HG02852 (cell line): ENCODE results near the gene KLHL29.

ENCODE experiments used
- ATAC-seq: cut with Tn5 transposase; IDR thresholded peaks from one replicate; pipeline ENCODE4 v1.9.1; 2021; ENCODE audit warnings: mild to moderate bottlenecking, moderate library complexity; ENCODE audit not compliant: unreplicated experiment

KLHL29 gene

GRCh38 chr2:23544589-23545295, 159.8 kb downstream of the KLHL29 start:
- no peak for ATAC-seq

DNA sequence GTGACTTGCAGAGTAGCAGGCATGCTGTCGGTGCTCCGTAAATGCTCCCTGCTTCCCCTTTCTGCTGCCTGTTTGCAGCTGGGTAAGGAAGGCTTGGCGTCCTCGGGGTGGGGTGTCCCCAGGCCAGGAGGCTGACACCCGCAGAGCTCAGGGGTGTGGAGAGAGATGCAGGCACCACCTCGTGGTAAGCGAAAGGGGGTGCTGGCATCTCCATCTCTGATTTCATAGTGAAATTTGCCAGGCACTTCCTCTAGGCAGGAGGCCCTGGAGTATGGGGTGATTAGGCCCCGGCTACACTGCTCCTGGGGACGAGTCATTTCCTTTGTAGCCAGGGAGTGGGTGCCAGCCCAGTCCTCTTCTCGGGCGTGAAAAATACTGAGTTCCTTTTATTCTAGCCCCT, 160.4 kb downstream of the KLHL29 start:
- no peak for ATAC-seq

GRCh38 chr2:23545811-23546210, 160.8 kb downstream of the KLHL29 start:
- no peak for ATAC-seq

DNA sequence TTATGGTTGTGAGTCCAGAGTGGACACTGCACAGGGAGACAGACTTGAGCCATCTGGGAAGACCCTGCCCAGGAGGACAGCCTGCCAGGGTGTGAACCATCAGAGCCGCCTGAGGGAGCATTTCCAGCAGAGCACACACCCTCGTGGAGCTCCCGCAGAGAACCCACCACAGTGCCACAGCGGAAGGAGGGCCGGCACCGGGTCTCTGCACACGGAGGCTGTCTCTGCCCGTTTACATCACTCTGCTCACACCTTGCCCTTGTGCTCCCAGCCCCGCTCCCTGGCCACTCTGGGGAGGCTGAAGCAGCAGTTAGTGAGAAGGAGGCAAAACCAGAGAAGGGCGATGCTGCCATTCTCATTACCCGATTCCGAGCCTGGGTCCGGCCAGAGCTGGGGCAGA, 161.9 kb downstream of the KLHL29 start:
- no peak for ATAC-seq

GRCh38 chr2:23547725-23548124, 162.7 kb downstream of the KLHL29 start:
- no peak for ATAC-seq

- no peak for ATAC-seq
Measured at GRCh38 chr2:23548143-23548769, 163.3 kb downstream of the KLHL29 start.

DNA sequence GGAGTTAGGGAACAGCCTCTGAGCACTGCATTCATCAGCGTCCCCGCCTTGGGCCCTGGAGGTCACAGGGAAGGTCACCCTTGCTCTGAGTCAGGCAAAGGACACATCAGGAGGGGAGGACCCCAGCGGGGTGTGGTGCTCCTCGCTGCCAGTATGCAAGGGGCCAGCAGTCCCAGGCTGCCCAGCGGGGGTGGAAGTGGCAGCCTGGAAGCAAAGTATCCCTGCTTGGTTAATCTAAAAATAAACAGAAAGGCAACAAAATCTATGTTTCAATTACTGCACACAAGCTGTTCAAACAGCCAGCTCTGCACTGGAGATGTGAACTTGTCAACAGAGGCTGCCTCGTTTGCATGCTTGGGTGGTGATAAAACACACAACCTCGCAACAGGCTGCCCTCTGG, 164.1 kb downstream of the KLHL29 start:
- ATAC-seq = no peak

- no peak for ATAC-seq
Measured at GRCh38 chr2:23549821-23550530, 165.0 kb downstream of the KLHL29 start.

DNA sequence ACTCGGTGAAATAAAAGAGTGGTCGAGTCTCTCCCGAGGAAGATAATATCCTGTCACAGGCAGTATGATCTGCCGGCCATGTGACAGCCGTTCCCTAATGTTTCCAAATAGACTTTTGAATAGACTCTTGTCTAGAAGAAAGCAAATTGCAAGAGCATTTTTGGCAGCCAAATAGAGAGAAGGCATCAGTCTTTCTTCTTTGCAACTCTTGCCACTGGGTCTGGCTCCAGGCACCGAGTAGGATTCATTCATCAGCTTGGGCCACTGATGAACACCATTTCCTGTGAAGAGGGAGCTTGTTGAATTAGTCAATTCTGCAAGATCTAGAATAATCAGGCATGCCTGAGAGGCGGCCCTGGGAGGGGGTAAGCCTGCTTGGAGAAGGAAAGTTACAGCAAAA, 165.6 kb downstream of the KLHL29 start:
- no peak for ATAC-seq

DNA sequence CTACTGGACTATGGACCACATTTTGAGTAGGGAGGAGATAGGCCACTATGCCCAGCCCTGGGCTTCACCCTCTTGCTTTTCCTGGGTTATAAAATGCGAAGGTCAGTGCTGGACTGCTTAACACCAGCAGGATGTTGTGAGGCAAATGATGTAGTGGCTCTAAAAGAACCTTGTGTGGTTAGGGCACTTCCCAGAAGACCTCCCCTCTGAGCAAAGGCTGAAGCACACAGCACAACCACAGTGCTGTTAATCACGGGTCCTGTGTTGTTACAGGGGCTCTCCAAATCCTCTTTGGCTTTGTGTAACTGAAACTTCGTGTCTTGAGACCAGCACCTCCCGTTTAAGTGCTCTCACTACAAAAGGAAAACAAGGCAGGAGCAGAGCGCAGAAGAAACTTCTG, 166.9 kb downstream of the KLHL29 start:
- no peak for ATAC-seq

DNA sequence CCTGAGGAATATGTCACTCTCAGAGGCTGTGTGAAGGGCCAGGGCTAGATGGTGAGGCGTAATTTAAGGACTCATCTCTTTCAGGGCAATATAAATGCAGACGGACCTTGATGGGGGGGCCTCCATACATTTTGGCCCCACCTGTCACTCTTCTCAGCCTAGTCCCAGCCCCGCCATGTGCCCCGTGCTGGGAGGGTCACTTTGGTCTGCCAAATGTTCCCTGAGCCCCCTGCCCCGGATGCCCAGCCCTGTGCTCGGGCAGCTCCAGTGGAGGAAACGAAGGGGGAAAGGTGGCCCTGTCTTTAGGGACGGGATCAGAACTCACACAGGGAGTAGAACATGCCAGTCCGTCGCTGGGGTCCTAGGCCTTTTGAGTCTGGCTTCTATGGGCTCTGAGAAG, 168.6 kb downstream of the KLHL29 start:
- no peak for ATAC-seq

DNA sequence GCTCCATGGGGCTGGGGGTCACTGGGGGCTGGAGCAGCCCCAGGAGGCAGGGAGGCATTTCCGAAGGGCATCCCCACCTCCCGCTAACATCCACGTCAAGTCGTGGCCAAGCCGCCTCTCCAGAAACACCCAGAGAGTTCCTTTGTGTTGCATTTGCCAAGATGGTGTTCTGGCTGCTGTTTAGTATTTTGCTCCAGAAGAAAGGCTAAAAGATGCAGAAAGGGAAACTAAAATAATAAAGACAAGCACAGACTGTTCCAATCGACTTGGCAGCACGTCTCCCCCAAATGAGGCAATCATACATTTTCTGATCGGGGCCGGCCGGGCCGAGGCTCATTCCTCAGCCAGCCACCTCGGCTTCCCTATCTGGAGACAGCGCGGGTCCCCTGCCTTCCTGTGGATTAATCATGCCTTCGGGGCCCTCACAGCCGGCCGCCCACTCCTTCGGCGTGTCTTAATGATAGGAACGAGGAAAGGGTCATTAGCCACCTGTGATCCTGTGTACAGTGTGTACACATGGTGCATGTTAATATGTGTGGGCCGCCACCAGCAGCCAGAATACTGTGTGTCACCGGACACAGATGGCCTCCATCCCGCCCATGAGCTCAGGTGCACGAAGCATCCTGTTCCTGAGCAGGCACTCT, 169.2 kb downstream of the KLHL29 start:
- no peak for ATAC-seq

DNA sequence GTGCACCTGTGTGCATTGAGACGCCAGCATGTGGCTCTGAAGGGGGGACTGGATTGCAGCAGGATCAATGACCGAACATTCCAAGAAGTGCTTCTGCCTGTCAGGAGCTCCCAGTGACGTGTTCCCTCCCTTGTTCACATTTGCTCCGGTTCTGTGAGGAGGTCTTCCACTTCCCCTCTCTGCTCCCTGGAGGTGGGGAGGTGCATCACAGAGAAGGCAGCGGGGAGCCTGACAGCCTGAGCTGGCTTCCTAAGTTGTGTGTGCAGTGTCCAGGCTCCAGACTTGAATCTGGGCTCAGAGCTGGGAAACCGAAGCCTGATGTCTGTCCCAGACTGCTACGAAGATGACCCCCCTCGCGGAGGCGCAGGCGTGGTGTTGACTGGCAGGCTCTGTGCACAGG, 171.0 kb downstream of the KLHL29 start:
- ATAC-seq = no peak

GRCh38 chr2:23556929-23557328, 171.9 kb downstream of the KLHL29 start:
- ATAC-seq = no peak

DNA sequence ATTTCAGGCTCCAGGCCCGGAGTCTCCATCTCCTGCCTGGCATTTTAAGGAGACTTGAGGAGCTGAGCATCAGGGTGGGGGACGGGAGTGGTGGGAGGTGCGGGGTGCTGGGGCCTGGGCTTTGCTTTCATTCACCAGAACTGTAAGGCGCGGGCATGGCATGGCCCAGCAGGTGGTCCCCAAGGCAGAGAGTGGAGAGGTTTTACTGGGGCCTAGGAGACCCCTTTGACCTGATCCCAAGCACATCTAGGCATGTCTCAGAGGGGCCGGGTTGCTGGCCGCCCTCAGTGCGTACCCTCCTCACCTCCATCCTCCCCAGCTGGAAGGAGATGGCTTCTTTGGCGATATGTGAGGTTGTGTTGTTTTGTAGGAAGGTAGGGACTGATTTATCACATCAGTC, 172.5 kb downstream of the KLHL29 start:
- no peak for ATAC-seq

- ATAC-seq = no peak
Measured at GRCh38 chr2:23559561-23560239, 174.7 kb downstream of the KLHL29 start.

GRCh38 chr2:23561088-23561487, 176.1 kb downstream of the KLHL29 start:
- ATAC-seq = no peak

- ATAC-seq = no peak
Measured at GRCh38 chr2:23561544-23561943, 176.6 kb downstream of the KLHL29 start.

DNA sequence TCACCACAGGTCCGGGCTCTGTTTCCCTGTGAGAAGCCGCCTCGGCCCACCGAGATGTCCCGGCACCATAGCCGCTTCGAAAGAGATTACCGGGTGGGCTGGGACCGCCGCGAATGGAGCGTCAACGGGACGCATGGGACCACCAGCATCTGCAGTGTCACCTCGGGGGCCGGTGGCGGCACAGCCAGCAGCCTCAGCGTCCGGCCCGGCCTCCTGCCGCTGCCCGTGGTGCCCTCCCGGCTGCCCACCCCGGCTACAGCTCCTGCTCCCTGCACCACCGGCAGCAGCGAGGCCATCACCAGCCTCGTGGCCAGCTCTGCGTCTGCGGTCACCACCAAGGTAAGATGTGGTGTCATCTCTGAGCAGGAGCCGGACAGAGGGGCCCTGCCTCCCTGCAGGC, 177.2 kb downstream of the KLHL29 start:
- no peak for ATAC-seq

- ATAC-seq = no peak
Measured at GRCh38 chr2:23563151-23563550, 178.2 kb downstream of the KLHL29 start.
